ENCODE data around the gene IP6K3.

DNA sequence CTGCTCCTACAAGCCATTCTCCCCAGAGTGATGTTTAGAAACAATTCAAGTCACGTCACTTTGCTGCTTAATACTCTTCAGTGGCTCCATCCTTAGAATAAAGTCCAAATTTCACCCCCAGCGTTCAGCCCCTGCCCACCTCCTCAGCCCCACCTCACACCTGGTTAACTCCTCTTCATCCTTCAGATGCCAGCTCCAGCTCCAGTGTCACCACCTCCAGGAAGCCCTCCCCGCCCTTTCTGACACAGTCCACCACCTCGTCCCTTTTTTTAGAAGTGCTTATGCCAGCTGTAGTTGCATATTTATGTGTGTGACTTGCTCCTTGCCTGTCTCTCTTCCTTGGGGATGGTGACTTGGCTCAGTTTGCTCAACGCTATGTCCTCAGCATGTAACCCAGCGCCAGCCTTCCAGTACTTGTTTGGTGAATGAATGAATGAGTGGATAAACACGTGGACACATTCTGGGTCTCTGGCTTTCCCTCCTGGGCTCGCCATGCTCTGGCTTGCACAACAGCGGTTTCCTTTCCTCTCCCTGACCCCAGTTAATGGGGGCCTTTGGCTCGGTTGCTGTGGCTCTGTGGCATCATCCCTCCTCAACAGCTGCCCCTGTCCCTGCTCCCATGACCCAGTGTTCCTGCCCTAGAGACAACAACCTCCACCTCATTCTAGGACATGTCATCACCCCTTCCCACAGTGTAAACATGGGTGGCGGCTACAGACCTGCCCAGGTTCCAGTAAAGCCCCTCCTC lies 3.7 kb upstream of the IP6K3 start:
- TF ChIP-seq, protein P1, sequence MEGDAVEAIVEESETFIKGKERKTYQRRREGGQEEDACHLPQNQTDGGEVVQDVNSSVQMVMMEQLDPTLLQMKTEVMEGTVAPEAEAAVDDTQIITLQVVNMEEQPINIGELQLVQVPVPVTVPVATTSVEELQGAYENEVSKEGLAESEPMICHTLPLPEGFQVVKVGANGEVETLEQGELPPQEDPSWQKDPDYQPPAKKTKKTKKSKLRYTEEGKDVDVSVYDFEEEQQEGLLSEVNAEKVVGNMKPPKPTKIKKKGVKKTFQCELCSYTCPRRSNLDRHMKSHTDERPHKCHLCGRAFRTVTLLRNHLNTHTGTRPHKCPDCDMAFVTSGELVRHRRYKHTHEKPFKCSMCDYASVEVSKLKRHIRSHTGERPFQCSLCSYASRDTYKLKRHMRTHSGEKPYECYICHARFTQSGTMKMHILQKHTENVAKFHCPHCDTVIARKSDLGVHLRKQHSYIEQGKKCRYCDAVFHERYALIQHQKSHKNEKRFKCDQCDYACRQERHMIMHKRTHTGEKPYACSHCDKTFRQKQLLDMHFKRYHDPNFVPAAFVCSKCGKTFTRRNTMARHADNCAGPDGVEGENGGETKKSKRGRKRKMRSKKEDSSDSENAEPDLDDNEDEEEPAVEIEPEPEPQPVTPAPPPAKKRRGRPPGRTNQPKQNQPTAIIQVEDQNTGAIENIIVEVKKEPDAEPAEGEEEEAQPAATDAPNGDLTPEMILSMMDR (IDR thresholded peaks at IDR 0.05; ENCODE audit: low read depth, low read length): no peak
- TF ChIP-seq EZH2phosphoT487 (IDR thresholded peaks at IDR 0.05; ENCODE audit: low read depth): no peak

Measured in OCI-LY3 (cell line).